ENCODE measurements around the gene WDR87. TPM values are rescaled to one million over a fixed set of nuclear protein-coding genes. Genes with fewer than 3 reads are reported as not detected.

WDR87 gene
- total and polyA plus RNA-seq, 9 of the 15 experiments (the other 6 are each of a cell fraction or from before 2014, with no cell fraction given), result not detected

DNA sequence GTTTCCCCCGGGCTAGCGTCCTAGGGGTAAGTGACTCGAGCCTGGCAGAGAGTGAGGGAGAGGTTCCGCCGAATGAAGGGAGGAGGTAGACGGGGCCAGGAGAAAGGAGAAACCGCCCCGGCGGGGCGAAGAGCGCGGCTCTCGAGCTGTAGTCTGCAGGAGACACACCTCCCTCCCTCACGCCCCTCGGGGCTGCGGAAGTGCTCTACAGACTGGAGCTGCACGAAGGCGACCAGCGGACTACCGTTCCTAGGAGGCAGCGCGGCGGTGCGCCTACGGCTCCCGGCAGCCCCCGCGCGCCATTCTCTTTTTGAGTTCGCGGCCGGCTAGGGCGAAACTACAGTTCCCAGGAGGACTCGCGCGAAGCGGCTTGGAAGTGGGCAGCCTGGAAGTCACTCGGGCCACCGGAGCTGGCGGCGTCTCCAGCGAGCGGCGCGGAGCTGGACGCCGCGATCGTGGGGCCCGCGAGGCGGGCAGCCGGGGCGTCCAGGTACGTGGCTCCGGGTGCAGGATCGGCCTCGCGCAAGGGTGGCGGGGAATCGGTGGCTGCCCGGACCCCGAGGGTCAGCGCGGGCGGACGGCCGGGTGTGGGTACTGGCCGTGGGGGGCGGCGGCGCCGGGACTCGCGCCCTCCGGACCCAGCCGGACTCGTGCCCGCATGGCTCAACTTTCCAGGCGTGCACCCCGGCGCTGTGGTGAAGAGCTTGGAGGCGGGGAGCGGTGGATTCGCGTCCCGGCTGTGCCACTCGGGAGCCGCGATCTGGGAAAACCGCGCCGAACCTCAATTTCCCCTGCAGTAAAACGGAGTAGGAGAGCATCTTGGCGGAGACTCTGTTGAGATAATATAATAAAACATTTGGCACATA, 708 bp upstream of the WDR87 start, which contains the start of gene SIPA1L3 (continued):
- TF ChIP-seq ETV6 (IDR thresholded peaks at IDR 0.05; ENCODE audit: borderline replicate concordance in 1 of 2, low read depth in 2 of 2, low read length in 1 of 2) (no peak), ETV6 (CRISPR knock-in tag; IDR thresholded peaks at IDR 0.05; ENCODE audit: borderline replicate concordance) (no peak), BHLHE40 (IDR thresholded peaks at IDR 0.05; ENCODE audit: low read length) (peak; percentile 29; the same call in 1 of the 2 replicates), SRF (CRISPR knock-in tag; IDR thresholded peaks at IDR 0.05) (peak in 1 of 2 experiments; percentile 71; a peak in 1 of 4 replicates), RBM34 (IDR thresholded peaks at IDR 0.05; ENCODE audit: borderline replicate concordance, insufficient read depth, low read length) (no peak), GATAD2B (IDR thresholded peaks at IDR 0.05; ENCODE audit: borderline replicate concordance) (peak; percentile 69; the same call in 1 of the 2 replicates), L3MBTL2 (IDR thresholded peaks at IDR 0.05) (peak; percentile 10), MITF (IDR thresholded peaks at IDR 0.05) (no peak), HIVEP1 (CRISPR knock-in tag; IDR thresholded peaks at IDR 0.05) (0 out of 2 replicates have a peak, but pooled peaks have one; percentile 13), FOXJ2 (tag; IDR thresholded peaks at IDR 0.05) (0 out of 2 replicates have a peak, but pooled peaks have one; percentile 52), YY1 (IDR thresholded peaks at IDR 0.05; ENCODE audit: borderline replicate concordance in 1 of 3, control insufficient read depth in 1 of 3, extremely low read depth in 1 of 3, insufficient read depth in 3 of 3, insufficient read length in 1 of 3, insufficient replicate concordance in 2 of 3, low read depth in 1 of 3, low read length in 2 of 3) (peak; percentile 41 to 84 (median 82)), TEAD1 (CRISPR knock-in tag; IDR thresholded peaks at IDR 0.05) (0 out of 4 replicates have a peak, but pooled peaks of 1 of the 2 experiments have one; percentile 15), PHF8 (IDR thresholded peaks at IDR 0.05; ENCODE audit: borderline replicate concordance, low read length) (peak; percentile 73; the same call in 1 of the 2 replicates), NR4A1 (CRISPR knock-in tag; IDR thresholded peaks at IDR 0.05) (no peak), NR4A1 (tag; IDR thresholded peaks at IDR 0.05) (no peak; the same call in 1 of the 2 replicates), NRF1 (conservative IDR thresholded peaks at IDR 0.05 in 1 of 2, IDR thresholded peaks at IDR 0.05 in 1 of 2) (peak; percentile 84 to 87), CAMTA2 (CRISPR knock-in tag; conservative IDR thresholded peaks at IDR 0.05) (no peak), SIX5 (IDR thresholded peaks at IDR 0.05; ENCODE audit: borderline replicate concordance in 1 of 2, insufficient read depth in 1 of 2, low read depth in 1 of 2, low read length in 2 of 2) (peak; percentile 89 to 93), ZNF696 (CRISPR knock-in tag; conservative IDR thresholded peaks at IDR 0.05) (no peak), E2F3 (CRISPR knock-in tag; IDR thresholded peaks at IDR 0.05) (0 out of 2 replicates have a peak, but pooled peaks have one; percentile 33), ATF7 (IDR thresholded peaks at IDR 0.05) (peak; percentile 67; the same call in 1 of the 2 replicates)

All from K562 (cell line).